ENCODE measurements around the gene ARHGAP6.
"Not testable (repeated sequence)": the region's sequence is repeated elsewhere in the genome, so short reads cannot be mapped to it uniquely, and the experiment has no call there.

ARHGAP6 gene

GRCh38 chrX:11257290-11257689 lies 408.4 kb downstream of the ARHGAP6 start:
- no peak for DNase-seq (ENCODE audit: low spot score)
- no peak for FAIRE-seq

- FAIRE-seq (no peak), DNase-seq (ENCODE audit: low spot score) (no peak)
Measured at GRCh38 chrX:11254417-11255109, 411.2 kb downstream of the ARHGAP6 start.

GRCh38 chrX:11244636-11245035 lies 421.1 kb downstream of the ARHGAP6 start:
- DNase-seq (ENCODE audit: low spot score) (no peak), FAIRE-seq (no peak)

GRCh38 chrX:11242704-11243103 lies 423.0 kb downstream of the ARHGAP6 start:
- no peak for DNase-seq (ENCODE audit: low spot score)
- FAIRE-seq = no peak

DNA sequence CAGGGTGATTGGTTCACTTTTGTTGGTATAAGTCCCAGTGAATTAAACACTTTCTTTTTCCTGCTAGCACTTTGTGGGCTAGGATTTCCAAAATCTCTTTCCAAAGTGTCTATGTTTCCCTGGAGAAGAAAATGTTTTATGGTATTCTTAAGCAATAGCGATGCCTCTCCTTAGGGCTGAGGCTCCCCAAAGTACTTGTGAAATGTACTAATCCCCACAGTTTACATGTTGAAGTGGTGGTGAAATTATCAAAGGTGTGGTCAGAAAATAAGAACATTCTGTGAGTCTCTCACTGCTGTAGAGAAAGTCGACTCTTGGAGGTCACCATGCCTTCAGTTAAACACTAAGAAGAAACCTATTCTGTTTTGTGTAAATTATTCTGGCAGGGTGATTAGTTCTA lies 424.0 kb downstream of the ARHGAP6 start:
- no peak for DNase-seq (ENCODE audit: low spot score)
- FAIRE-seq = no peak

GRCh38 chrX:11239230-11239629 lies 426.5 kb downstream of the ARHGAP6 start:
- DNase-seq (ENCODE audit: low spot score) (no peak), FAIRE-seq (no peak)

- not testable (repeated sequence) for FAIRE-seq; DNase-seq (ENCODE audit: low spot score)
Measured at GRCh38 chrX:11235377-11235776, 430.3 kb downstream of the ARHGAP6 start.

GRCh38 chrX:11215191-11215921 lies 450.4 kb downstream of the ARHGAP6 start:
- no peak for DNase-seq (ENCODE audit: low spot score)
- FAIRE-seq = no peak

GRCh38 chrX:11214346-11215190 lies 451.2 kb downstream of the ARHGAP6 start:
- DNase-seq (ENCODE audit: low spot score) (no peak), FAIRE-seq (no peak)

DNA sequence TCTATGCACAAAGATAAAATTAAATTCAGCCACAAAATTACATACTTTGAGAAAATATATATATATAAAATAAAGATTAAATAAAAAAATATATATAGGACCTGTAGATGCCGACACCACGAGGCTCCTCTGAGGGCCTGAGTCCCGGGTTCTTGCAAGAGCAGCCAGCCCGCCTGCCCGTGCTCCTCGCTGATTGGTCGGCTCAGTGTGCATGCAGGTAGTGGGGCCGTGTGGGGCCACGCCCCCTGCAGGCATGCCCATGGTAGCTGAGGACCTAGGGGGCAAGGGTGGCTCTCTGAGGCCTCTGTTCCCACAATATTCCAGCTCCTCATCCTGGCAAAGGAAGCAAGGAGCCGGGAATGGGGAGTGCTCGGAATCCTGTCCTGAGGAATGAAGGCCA lies 453.0 kb downstream of the ARHGAP6 start:
- no peak for FAIRE-seq
- DNase-seq (ENCODE audit: low spot score) = no peak

- no peak for FAIRE-seq
- no peak for DNase-seq (ENCODE audit: low spot score)
Measured at GRCh38 chrX:11210415-11210801, 455.3 kb downstream of the ARHGAP6 start.

- DNase-seq (ENCODE audit: low spot score) (no peak), FAIRE-seq (no peak)
Measured at GRCh38 chrX:11209798-11210414, 455.8 kb downstream of the ARHGAP6 start.

GRCh38 chrX:11206716-11207115 lies 459.0 kb downstream of the ARHGAP6 start:
- no peak for FAIRE-seq

DNA sequence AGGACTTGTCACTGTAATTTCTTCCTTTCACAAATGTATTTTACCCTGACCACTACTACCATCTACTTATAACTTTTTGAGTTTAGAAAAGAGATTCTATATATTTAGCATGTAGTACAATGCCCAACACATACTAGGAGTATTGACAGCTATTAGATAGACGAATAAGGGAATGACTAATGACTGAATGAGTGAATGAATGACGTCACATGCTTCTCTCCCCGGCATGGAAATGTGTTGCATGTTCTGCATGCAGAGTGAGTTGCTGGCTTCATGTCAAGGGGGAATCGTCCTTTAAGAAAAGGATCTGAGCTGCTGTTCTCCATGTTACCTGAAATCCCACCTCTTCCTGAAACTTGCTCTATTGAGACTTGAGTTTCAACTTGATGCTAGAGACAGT lies 459.9 kb downstream of the ARHGAP6 start:
- DNase-seq (ENCODE audit: low spot score) = no peak
- no peak for FAIRE-seq

More at GRCh38 chrX:11206716-11207115, 459.0 kb downstream of the ARHGAP6 start:
- DNase-seq (ENCODE audit: low spot score) = no peak

- FAIRE-seq (no peak), DNase-seq (ENCODE audit: low spot score) (no peak)
Measured at GRCh38 chrX:11197671-11198070, 468.0 kb downstream of the ARHGAP6 start.

DNA sequence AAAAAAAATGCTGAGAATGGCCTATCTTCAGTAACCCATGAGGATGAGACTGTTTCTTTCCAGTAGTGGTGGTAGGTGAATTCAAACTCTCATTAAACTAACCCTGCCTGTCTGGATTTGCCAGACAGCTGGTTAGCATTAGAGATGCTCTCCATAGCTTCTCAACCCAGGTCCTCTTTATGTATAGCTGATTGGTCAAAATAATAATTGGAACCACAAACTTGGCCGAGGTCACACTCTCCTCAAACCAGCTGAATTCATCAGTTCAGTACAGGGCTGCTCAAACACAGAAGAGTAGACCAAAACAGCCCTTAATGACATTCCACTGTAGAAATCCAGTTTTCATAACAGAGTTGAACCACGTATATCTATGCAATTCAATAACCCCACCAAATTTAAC lies 469.2 kb downstream of the ARHGAP6 start:
- FAIRE-seq = no peak

GRCh38 chrX:11193035-11193469 lies 472.7 kb downstream of the ARHGAP6 start:
- FAIRE-seq = no peak
- no peak for DNase-seq (ENCODE audit: low spot score)

More for the DNA sequence above, 469.2 kb downstream of the ARHGAP6 start:
- no peak for DNase-seq (ENCODE audit: low spot score)

DNA sequence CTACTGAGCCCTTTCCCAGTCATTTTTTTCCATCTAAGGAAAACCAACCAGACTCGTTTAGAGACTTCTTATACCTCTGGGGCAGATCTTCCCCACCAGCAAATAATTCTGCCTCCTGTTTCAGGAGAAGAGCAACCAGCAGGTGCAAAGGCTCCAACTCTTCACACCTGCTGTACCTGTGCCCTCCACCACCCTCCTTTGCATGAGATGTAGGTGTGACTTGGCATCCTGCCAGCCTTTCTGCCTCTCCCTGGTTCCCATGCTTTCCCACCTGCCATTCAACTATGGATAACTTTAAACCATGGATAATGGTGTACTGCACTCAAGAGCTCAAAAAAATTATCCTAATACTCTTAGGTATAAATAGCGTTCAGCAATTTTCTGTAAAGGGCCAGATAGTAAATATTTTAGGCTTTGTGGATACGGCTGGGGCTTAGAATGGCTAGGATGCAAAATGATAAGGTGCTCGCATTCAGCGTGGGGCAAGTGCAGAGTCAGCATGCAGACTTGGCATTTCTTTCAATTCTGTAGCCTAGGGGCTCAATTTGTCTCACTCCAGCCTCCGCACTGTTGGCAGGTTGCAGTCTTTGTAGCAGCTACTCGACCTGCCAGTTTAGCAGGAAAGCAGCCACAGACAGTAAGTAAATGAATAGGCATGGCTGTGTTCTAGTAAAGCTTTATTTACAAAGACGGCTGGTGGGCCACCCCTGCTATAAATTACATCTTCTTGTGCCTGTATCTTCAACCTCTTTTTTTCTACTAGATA lies 474.8 kb downstream of the ARHGAP6 start:
- no peak for FAIRE-seq

DNA sequence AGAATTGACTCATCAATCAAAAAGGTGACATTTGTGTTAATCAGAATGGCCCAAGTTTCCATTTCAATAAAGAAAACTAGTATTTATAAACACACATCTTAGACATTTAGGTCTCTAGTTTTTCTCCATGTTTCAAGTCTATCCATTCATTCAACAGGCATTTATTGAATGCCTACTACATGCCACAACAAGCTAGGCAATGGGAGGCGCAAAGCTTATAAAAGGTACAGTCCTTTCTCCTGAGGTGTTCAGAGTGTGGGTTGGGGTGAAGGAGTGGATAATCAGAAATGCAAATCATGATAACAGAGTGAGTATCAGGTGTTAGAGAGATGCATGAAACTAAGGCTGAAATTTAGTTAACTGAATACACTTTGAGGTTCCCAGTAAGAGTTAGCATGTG lies 476.6 kb downstream of the ARHGAP6 start:
- FAIRE-seq = no peak
- DNase-seq (ENCODE audit: low spot score) = no peak

More for the DNA sequence above, 474.8 kb downstream of the ARHGAP6 start:
- no peak for DNase-seq (ENCODE audit: low spot score)

- no peak for FAIRE-seq
Measured at GRCh38 chrX:11188664-11189063, 477.1 kb downstream of the ARHGAP6 start.

DNA sequence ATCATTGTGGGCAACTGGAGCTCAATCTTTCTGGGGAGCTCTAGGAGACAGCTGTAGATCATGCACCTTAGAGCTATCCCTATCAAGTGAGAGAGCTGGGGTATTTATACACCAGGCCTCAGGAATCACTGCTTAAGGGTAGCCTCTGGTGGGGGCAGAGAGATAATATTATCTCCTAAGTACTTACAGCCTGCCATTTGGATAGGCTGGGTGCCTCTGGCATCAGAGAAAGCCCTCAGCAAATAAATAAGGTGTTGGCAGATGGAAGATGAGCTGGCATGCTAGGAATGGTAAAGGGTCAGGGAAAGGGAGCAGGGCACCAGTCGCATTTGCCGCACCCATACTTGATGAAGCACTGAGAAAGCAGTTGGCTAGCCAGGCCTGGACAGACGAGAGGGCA lies 478.7 kb downstream of the ARHGAP6 start:
- DNase-seq (ENCODE audit: low spot score) (no peak), FAIRE-seq (no peak)

More at GRCh38 chrX:11188664-11189063, 477.1 kb downstream of the ARHGAP6 start:
- peak; percentile 5 for DNase-seq (ENCODE audit: low spot score)

All from urothelium cell line (cell line).